ENCODE results near the gene CDK14. TPM values are rescaled to one million over a fixed set of nuclear protein-coding genes. Genes with fewer than 3 reads are reported as not detected.

Gene CDK14
- total RNA-seq, 1 donor from 2014 or later = 131 TPM

- DNase-seq (ENCODE audit: extremely low spot score, unreplicated experiment) = no peak
- peaks cover 9% of the 10 kb centered on the region for H3K4me1 Mint-ChIP-seq (ENCODE audit: unreplicated experiment)
- no peak overlapping the region for H3K27ac Mint-ChIP-seq (ENCODE audit: unreplicated experiment)
- no peak overlapping the region for H3K4me3 Mint-ChIP-seq (ENCODE audit: unreplicated experiment)
- no peak for TF ChIP-seq CTCF (IDR thresholded peaks at IDR 0.05)
- H3K9me3 Mint-ChIP-seq (ENCODE audit: unreplicated experiment) = no peaks in the 10 kb centered on the region
- no peaks in the 10 kb centered on the region for H3K27me3 Mint-ChIP-seq (ENCODE audit: unreplicated experiment)
- H3K36me3 Mint-ChIP-seq (ENCODE audit: unreplicated experiment) = peaks cover 21% of the 10 kb centered on the region
These were observed 347.9 kb downstream of the CDK14 start for GRCh38 chr7:90944021-90944420.

- Mint-ChIP-seq H3K4me3 (ENCODE audit: unreplicated experiment) (no peak overlapping the region), H3K27ac (ENCODE audit: unreplicated experiment) (peak overlapping the region; percentile 46), H3K36me3 (ENCODE audit: unreplicated experiment) (peaks cover 23% of the 10 kb centered on the region), H3K27me3 (ENCODE audit: unreplicated experiment) (no peaks in the 10 kb centered on the region), H3K4me1 (ENCODE audit: unreplicated experiment) (peaks cover 9% of the 10 kb centered on the region), H3K9me3 (ENCODE audit: unreplicated experiment) (no peaks in the 10 kb centered on the region)
- no peak for DNase-seq (ENCODE audit: extremely low spot score, unreplicated experiment)
- TF ChIP-seq CTCF (IDR thresholded peaks at IDR 0.05) = no peak
These were observed 349.1 kb downstream of the CDK14 start for GRCh38 chr7:90945104-90945787.

DNA sequence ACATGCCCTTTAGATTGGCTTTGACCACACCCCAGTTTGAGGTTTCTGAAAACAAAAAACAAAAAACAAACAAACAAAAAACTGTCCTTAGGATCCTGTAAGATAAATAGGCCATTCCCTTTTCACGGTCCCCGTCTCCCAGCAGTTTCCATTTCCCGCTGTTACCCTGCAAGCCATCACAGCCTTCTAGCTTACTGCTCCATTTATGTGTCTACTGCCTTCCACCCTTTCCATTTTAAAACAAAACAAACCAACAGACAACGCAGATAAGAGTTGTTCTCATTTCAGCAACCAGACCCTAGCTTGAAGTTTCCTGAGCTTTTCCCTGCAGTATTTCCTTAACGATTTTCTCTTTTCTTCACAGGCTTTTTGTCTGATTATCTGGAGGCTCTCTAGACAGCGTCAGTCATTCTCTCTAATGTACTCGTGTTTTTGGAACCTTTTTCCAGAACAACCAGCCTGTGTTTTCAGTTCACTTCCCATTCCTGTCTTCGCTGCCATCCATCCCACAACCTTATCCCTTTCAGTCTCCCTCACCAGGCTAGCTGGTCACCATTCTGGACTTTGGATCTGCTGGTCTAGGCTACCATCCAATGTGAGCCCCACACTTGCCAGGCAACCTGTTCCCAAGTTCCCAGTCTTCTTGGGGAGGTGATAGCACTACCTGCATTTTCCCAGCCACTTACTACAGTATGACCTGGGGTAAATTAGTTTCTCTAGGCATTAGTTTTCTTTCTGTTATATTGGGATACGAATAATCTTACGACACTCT, 350.8 kb downstream of the CDK14 start:
- DNase-seq (ENCODE audit: extremely low spot score, unreplicated experiment) = no peak
- Mint-ChIP-seq H3K36me3 (ENCODE audit: unreplicated experiment) (peaks cover 29% of the 10 kb centered on the region), H3K9me3 (ENCODE audit: unreplicated experiment) (no peaks in the 10 kb centered on the region), H3K4me1 (ENCODE audit: unreplicated experiment) (peaks cover 12% of the 10 kb centered on the region), H3K27me3 (ENCODE audit: unreplicated experiment) (no peaks in the 10 kb centered on the region), H3K4me3 (ENCODE audit: unreplicated experiment) (no peak overlapping the region), H3K27ac (ENCODE audit: unreplicated experiment) (peak overlapping the region; percentile 40)
- TF ChIP-seq CTCF (IDR thresholded peaks at IDR 0.05) = no peak

- TF ChIP-seq CTCF (IDR thresholded peaks at IDR 0.05) = no peak
- Mint-ChIP-seq H3K9me3 (ENCODE audit: unreplicated experiment) (no peaks in the 10 kb centered on the region), H3K4me1 (ENCODE audit: unreplicated experiment) (peaks cover 21% of the 10 kb centered on the region), H3K27ac (ENCODE audit: unreplicated experiment) (no peak overlapping the region), H3K36me3 (ENCODE audit: unreplicated experiment) (peaks cover 29% of the 10 kb centered on the region), H3K27me3 (ENCODE audit: unreplicated experiment) (no peaks in the 10 kb centered on the region), H3K4me3 (ENCODE audit: unreplicated experiment) (no peak overlapping the region)
- no peak for DNase-seq (ENCODE audit: extremely low spot score, unreplicated experiment)
These were observed 352.0 kb downstream of the CDK14 start for GRCh38 chr7:90948085-90948484.

- peaks cover 33% of the 10 kb centered on the region for H3K4me1 Mint-ChIP-seq (ENCODE audit: unreplicated experiment)
These were observed 355.1 kb downstream of the CDK14 start for GRCh38 chr7:90951229-90951628.

More at GRCh38 chr7:90951229-90951628, 355.1 kb downstream of the CDK14 start:
- Mint-ChIP-seq H3K36me3 (ENCODE audit: unreplicated experiment) (peaks cover 26% of the 10 kb centered on the region), H3K27ac (ENCODE audit: unreplicated experiment) (no peak overlapping the region), H3K9me3 (ENCODE audit: unreplicated experiment) (no peaks in the 10 kb centered on the region), H3K27me3 (ENCODE audit: unreplicated experiment) (no peaks in the 10 kb centered on the region), H3K4me3 (ENCODE audit: unreplicated experiment) (no peak overlapping the region)
- no peak for TF ChIP-seq CTCF (IDR thresholded peaks at IDR 0.05)
- DNase-seq (ENCODE audit: extremely low spot score, unreplicated experiment) = no peak

All from osteocyte (in vitro differentiated cells).